ENCODE data around the gene HINFP. TPM values are rescaled to one million over a fixed set of nuclear protein-coding genes. Genes with fewer than 3 reads are reported as not detected.

HINFP gene
- total and polyA plus RNA-seq, 2 experiments from 2014 or later: 12.6 to 29.2 TPM

- Histone ChIP-seq H3K4me1 (ENCODE audit: insufficient read depth) (peaks cover 5% of the 10 kb centered on the region; the same call in 1 of the 2 replicates), H3K36me3 (ENCODE audit: insufficient read depth) (no peaks in the 10 kb centered on the region), H3K4me3 (no peak overlapping the region), H3K4me2 (no peak overlapping the region), H3K27me3 (ENCODE audit: insufficient read depth) (no peaks in the 10 kb centered on the region), H3K27ac (ENCODE audit: low read depth) (no peak overlapping the region), H3F3A (replicated peaks; ENCODE audit: low read depth) (peaks cover 6% of the 10 kb centered on the region; the same call in 1 of the 2 replicates), H3K9me2 (ENCODE audit: insufficient read depth) (no peaks in the 10 kb centered on the region), H4K20me1 (replicated peaks; ENCODE audit: insufficient read depth) (no peaks in the 10 kb centered on the region), H2AFZ (no peak overlapping the region), H3K79me2 (replicated peaks; ENCODE audit: insufficient read depth) (no peaks in the 10 kb centered on the region)
- H3K36me3 Mint-ChIP-seq (ENCODE audit: low read depth): no peaks in the 10 kb centered on the region
- TF ChIP-seq EZH2 (IDR thresholded peaks at IDR 0.05; ENCODE audit: low read depth, unreplicated experiment) (no peak), REST (IDR thresholded peaks at IDR 0.05; ENCODE audit: unreplicated experiment) (no peak), CREB1 (CRISPR knock-in tag; IDR thresholded peaks at IDR 0.05; ENCODE audit: low read depth) (no peak), EZH2phosphoT487 (IDR thresholded peaks at IDR 0.05; ENCODE audit: unreplicated experiment) (no peak), CTCF (conservative IDR thresholded peaks at IDR 0.05; ENCODE audit: low read depth in 2 of 2) (no peak), ETS1 (IDR thresholded peaks at IDR 0.05) (no peak), JUNB (IDR thresholded peaks at IDR 0.05; ENCODE audit: unreplicated experiment) (no peak), ZNF462 (CRISPR knock-in tag; IDR thresholded peaks at IDR 0.05) (no peak), POLR2AphosphoS5 (IDR thresholded peaks at IDR 0.05; ENCODE audit: low read depth) (no peak), ZNF331 (CRISPR knock-in tag; IDR thresholded peaks at IDR 0.05; ENCODE audit: low read depth) (no peak), ZNF114 (CRISPR knock-in tag; IDR thresholded peaks at IDR 0.05) (no peak), NANOG (IDR thresholded peaks at IDR 0.05; ENCODE audit: borderline replicate concordance) (no peak), STAT1 (IDR thresholded peaks at IDR 0.05; ENCODE audit: unreplicated experiment) (no peak)
- peaks cover 14% of the 10 kb centered on the region for H3K4me1 Mint-ChIP-seq
- no peaks in the 10 kb centered on the region for H3K9me3 Mint-ChIP-seq
- no peak overlapping the region for H3K27ac Mint-ChIP-seq
- H3K27me3 Mint-ChIP-seq (ENCODE audit: insufficient read depth, low read depth, poor library complexity): peaks cover 16% of the 10 kb centered on the region
- ATAC-seq (no peak), DNase-seq (ENCODE audit: low spot score) (no peak)
- no peak overlapping the region for H3K4me3 Mint-ChIP-seq
Observed at GRCh38 chr11:119173453-119173852, 52.1 kb downstream of the HINFP start.
